Karpas-422 (cell line): ENCODE results near the gene SEC14L3. TPM values are rescaled to one million over a fixed set of nuclear protein-coding genes. Genes with fewer than 3 reads are reported as not detected.

Source experiments
- DNase-seq: peaks from one replicate; pipeline ENCODE4 v3.0.0-alpha.2; 2015
- H2AFZ ChIP-seq: fragments of 200-600 bp; sonication (generic); 2 replicates; pipeline ENCODE4 v1.6.1; 2014; ENCODE audit warnings: antibody characterized with exemption, low read length, mixed read lengths
- H3K27ac ChIP-seq: fragments of 200-600 bp; sonication (generic); 2 replicates; pipeline ENCODE4 v1.5.1; 2014; ENCODE audit warnings: mild to moderate bottlenecking, low read length, moderate library complexity
- H3K27me3 ChIP-seq: fragments of 200-600 bp; sonication (generic); 2 replicates; pipeline ENCODE4 v1.6.1; 2014; ENCODE audit warnings: low read length, mixed read lengths
- H3K36me3 ChIP-seq: fragments of 200-600 bp; sonication (generic); 2 replicates; pipeline ENCODE4 v1.6.1; 2014; ENCODE audit warnings: low read length, mixed read lengths; ENCODE audit not compliant: insufficient read depth
- H3K4me1 ChIP-seq: fragments of 200-600 bp; sonication (generic); 2 replicates; pipeline ENCODE4 v1.6.1; 2014; ENCODE audit warnings: mild to moderate bottlenecking, low read length, mixed read lengths
- H3K4me2 ChIP-seq: fragments of 200-600 bp; sonication (generic); 2 replicates; pipeline ENCODE4 v1.6.1; 2014; ENCODE audit warnings: low read length, low read depth, mild to moderate bottlenecking; ENCODE audit not compliant: poor library complexity, severe bottlenecking
- H3K4me3 ChIP-seq: fragments of 200-600 bp; sonication (generic); 2 replicates; pipeline ENCODE4 v1.5.1; 2014; ENCODE audit warnings: mild to moderate bottlenecking, antibody characterized with exemption, low read length, mixed read lengths
- H3K79me2 ChIP-seq: fragments of 200-600 bp; sonication (generic); 2 replicates; pipeline ENCODE4 v1.6.1; 2014; ENCODE audit warnings: mild to moderate bottlenecking, low read length, mixed read lengths
- H3K9ac ChIP-seq: fragments of 200-600 bp; sonication (generic); 2 replicates; pipeline ENCODE4 v1.6.0; 2014; ENCODE audit warnings: low read length
- H3K9me2 ChIP-seq: fragments of 200-600 bp; sonication (generic), shearing (Covaris generic); replicated peaks from 2 replicates; pipeline ENCODE4 v1.6.0; 2014; ENCODE audit warnings: mild to moderate bottlenecking, low read length, moderate library complexity; ENCODE audit not compliant: insufficient read depth
- H3K9me3 ChIP-seq: fragments of 300-700, 200-600 bp; sonication (generic); 2 replicates; pipeline ENCODE4 v1.6.1; 2014; ENCODE audit warnings: low read length, mixed read lengths
- H4K20me1 ChIP-seq: fragments of 200-600 bp; sonication (generic); 2 replicates; pipeline ENCODE4 v1.6.1; 2014; ENCODE audit warnings: mild to moderate bottlenecking, antibody characterized with exemption, low read length, low read depth; ENCODE audit not compliant: insufficient read depth
- total RNA-seq: library from RNA; depleted of rRNA; stranded (reverse); fragments of >200 nt; shearing (Covaris generic); gene quantifications from 2 replicates; pipeline ENCODE4 v1.2.3, GENCODE V29; 2014; ENCODE audit warnings: low replicate concordance

The SEC14L3 gene
- total RNA-seq, 1 experiment from 2014 or later, result not detected

GRCh38 chr22:30508216-30508615, 36.4 kb upstream of the SEC14L3 start:
- H3K79me2 ChIP-seq, result no peaks in the 10 kb centered on the region
- no peaks in the 10 kb centered on the region for H3K27me3 ChIP-seq
- no peak overlapping the region for H3K4me2 ChIP-seq
- no peak overlapping the region for H3K9ac ChIP-seq
- no peaks in the 10 kb centered on the region for H3K9me2 ChIP-seq
- H2AFZ ChIP-seq, result no peak overlapping the region
- no peak for DNase-seq
- no peak overlapping the region for H3K27ac ChIP-seq
- H3K36me3 ChIP-seq, result no peaks in the 10 kb centered on the region
- H4K20me1 ChIP-seq, result no peaks in the 10 kb centered on the region
- no peaks in the 10 kb centered on the region for H3K4me1 ChIP-seq
- no peaks in the 10 kb centered on the region for H3K9me3 ChIP-seq
- H3K4me3 ChIP-seq, result no peak overlapping the region

- no peak for DNase-seq
- Histone ChIP-seq H3K9me3 (no peaks in the 10 kb centered on the region), H3K36me3 (no peaks in the 10 kb centered on the region), H3K4me2 (no peak overlapping the region), H3K79me2 (no peaks in the 10 kb centered on the region), H3K9me2 (no peaks in the 10 kb centered on the region), H3K4me1 (no peaks in the 10 kb centered on the region), H3K27ac (no peak overlapping the region), H3K4me3 (no peak overlapping the region), H2AFZ (no peak overlapping the region), H4K20me1 (no peaks in the 10 kb centered on the region), H3K27me3 (no peaks in the 10 kb centered on the region), H3K9ac (no peak overlapping the region)
Measured at GRCh38 chr22:30507670-30508069, 35.9 kb upstream of the SEC14L3 start.

- no peaks in the 10 kb centered on the region for H4K20me1 ChIP-seq
- no peaks in the 10 kb centered on the region for H3K4me1 ChIP-seq
- no peaks in the 10 kb centered on the region for H3K79me2 ChIP-seq
- no peak overlapping the region for H3K4me3 ChIP-seq
- H2AFZ ChIP-seq, result no peak overlapping the region
- H3K4me2 ChIP-seq, result no peak overlapping the region
- H3K27me3 ChIP-seq, result no peaks in the 10 kb centered on the region
- no peaks in the 10 kb centered on the region for H3K9me3 ChIP-seq
- DNase-seq, result no peak
- no peaks in the 10 kb centered on the region for H3K36me3 ChIP-seq
- H3K9me2 ChIP-seq, result no peaks in the 10 kb centered on the region
- no peak overlapping the region for H3K27ac ChIP-seq
- H3K9ac ChIP-seq, result no peak overlapping the region
Measured at GRCh38 chr22:30506507-30506968, 34.7 kb upstream of the SEC14L3 start.

- H3K4me1 ChIP-seq, result no peaks in the 10 kb centered on the region
- H3K4me3 ChIP-seq, result no peak overlapping the region
- no peaks in the 10 kb centered on the region for H3K27me3 ChIP-seq
- H2AFZ ChIP-seq, result no peak overlapping the region
- no peaks in the 10 kb centered on the region for H3K9me2 ChIP-seq
- H3K79me2 ChIP-seq, result no peaks in the 10 kb centered on the region
- H3K36me3 ChIP-seq, result no peaks in the 10 kb centered on the region
- H3K9me3 ChIP-seq, result no peaks in the 10 kb centered on the region
- H3K4me2 ChIP-seq, result no peak overlapping the region
- no peak for DNase-seq
- no peak overlapping the region for H3K27ac ChIP-seq
- no peaks in the 10 kb centered on the region for H4K20me1 ChIP-seq
- no peak overlapping the region for H3K9ac ChIP-seq
Measured at GRCh38 chr22:30503551-30503950, 31.7 kb upstream of the SEC14L3 start.

- DNase-seq, result no peak
- Histone ChIP-seq H3K4me1 (no peaks in the 10 kb centered on the region), H3K4me3 (no peak overlapping the region), H2AFZ (no peak overlapping the region), H3K79me2 (no peaks in the 10 kb centered on the region), H3K27me3 (no peaks in the 10 kb centered on the region), H3K9ac (no peak overlapping the region), H4K20me1 (no peaks in the 10 kb centered on the region), H3K36me3 (no peaks in the 10 kb centered on the region), H3K9me2 (no peaks in the 10 kb centered on the region), H3K9me3 (no peaks in the 10 kb centered on the region), H3K27ac (no peak overlapping the region), H3K4me2 (no peak overlapping the region)
Measured at GRCh38 chr22:30502911-30503310, 31.1 kb upstream of the SEC14L3 start.

- no peak overlapping the region for H3K9ac ChIP-seq
- no peak overlapping the region for H2AFZ ChIP-seq
- H3K27me3 ChIP-seq, result no peaks in the 10 kb centered on the region
- H3K79me2 ChIP-seq, result no peaks in the 10 kb centered on the region
- DNase-seq, result no peak
- H3K9me2 ChIP-seq, result no peaks in the 10 kb centered on the region
- H3K4me3 ChIP-seq, result no peak overlapping the region
- no peaks in the 10 kb centered on the region for H3K9me3 ChIP-seq
- H3K36me3 ChIP-seq, result no peaks in the 10 kb centered on the region
- no peaks in the 10 kb centered on the region for H4K20me1 ChIP-seq
- H3K27ac ChIP-seq, result no peak overlapping the region
- no peaks in the 10 kb centered on the region for H3K4me1 ChIP-seq
- H3K4me2 ChIP-seq, result no peak overlapping the region
Measured at GRCh38 chr22:30502153-30502552, 30.3 kb upstream of the SEC14L3 start.

- Histone ChIP-seq H3K36me3 (no peaks in the 10 kb centered on the region), H3K4me2 (no peak overlapping the region), H3K27ac (no peak overlapping the region), H3K9me3 (no peaks in the 10 kb centered on the region), H3K79me2 (no peaks in the 10 kb centered on the region), H3K27me3 (no peaks in the 10 kb centered on the region), H3K9me2 (no peaks in the 10 kb centered on the region), H2AFZ (no peak overlapping the region), H3K4me3 (no peak overlapping the region), H3K4me1 (no peaks in the 10 kb centered on the region), H3K9ac (no peak overlapping the region), H4K20me1 (no peaks in the 10 kb centered on the region)
- no peak for DNase-seq
Measured at GRCh38 chr22:30500628-30501027, 28.8 kb upstream of the SEC14L3 start.

GRCh38 chr22:30497466-30498150, 25.8 kb upstream of the SEC14L3 start:
- H3K4me2 ChIP-seq, result no peak overlapping the region
- no peaks in the 10 kb centered on the region for H3K79me2 ChIP-seq
- no peaks in the 10 kb centered on the region for H3K9me2 ChIP-seq
- no peak overlapping the region for H3K4me3 ChIP-seq
- H4K20me1 ChIP-seq, result no peaks in the 10 kb centered on the region
- H3K9ac ChIP-seq, result no peak overlapping the region
- H2AFZ ChIP-seq, result no peak overlapping the region
- H3K27me3 ChIP-seq, result no peaks in the 10 kb centered on the region
- H3K36me3 ChIP-seq, result no peaks in the 10 kb centered on the region
- no peak overlapping the region for H3K27ac ChIP-seq
- no peaks in the 10 kb centered on the region for H3K4me1 ChIP-seq
- H3K9me3 ChIP-seq, result no peaks in the 10 kb centered on the region
- no peak for DNase-seq
